Cardiac fibroblast (primary cell): ENCODE data around the gene DOCK8.
A peak's percentile ranks its signal among the peaks of the same experiment; 100 is the strongest.

Experiments
- DNase-seq, 2 donors: peaks; one replicate each; pipeline versions ENCODE4 v3.0.0 to v3.0.0-alpha.2; 2010; ENCODE audit warnings: low read depth in 2 of 2
- H3K4me3 ChIP-seq, 2 donors: replicated peaks in 1 of 2; 1 replicate in 1 of 2; 2 replicates in 1 of 2; pipeline ENCODE4 v1.5.1; 2011; ENCODE audit warnings: low read depth in 2 of 2, low read length in 2 of 2, mild to moderate bottlenecking in 2 of 2, moderate library complexity in 1 of 2
- TF ChIP-seq, protein P1 (sequence below): IDR thresholded peaks from one replicate; pipeline ENCODE4 v1.5.1; 2011; ENCODE audit warnings: low read depth, mild to moderate bottlenecking, low read length, inconsistent platforms

The DOCK8 gene

GRCh38 chr9:462606-463005 lies 247.9 kb downstream of the DOCK8 start:
- H3K4me3 ChIP-seq, result no peak overlapping the region
- peak in 1 of 2 donors; percentile 11 for DNase-seq
- TF ChIP-seq, protein P1, sequence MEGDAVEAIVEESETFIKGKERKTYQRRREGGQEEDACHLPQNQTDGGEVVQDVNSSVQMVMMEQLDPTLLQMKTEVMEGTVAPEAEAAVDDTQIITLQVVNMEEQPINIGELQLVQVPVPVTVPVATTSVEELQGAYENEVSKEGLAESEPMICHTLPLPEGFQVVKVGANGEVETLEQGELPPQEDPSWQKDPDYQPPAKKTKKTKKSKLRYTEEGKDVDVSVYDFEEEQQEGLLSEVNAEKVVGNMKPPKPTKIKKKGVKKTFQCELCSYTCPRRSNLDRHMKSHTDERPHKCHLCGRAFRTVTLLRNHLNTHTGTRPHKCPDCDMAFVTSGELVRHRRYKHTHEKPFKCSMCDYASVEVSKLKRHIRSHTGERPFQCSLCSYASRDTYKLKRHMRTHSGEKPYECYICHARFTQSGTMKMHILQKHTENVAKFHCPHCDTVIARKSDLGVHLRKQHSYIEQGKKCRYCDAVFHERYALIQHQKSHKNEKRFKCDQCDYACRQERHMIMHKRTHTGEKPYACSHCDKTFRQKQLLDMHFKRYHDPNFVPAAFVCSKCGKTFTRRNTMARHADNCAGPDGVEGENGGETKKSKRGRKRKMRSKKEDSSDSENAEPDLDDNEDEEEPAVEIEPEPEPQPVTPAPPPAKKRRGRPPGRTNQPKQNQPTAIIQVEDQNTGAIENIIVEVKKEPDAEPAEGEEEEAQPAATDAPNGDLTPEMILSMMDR, result no peak

DNA sequence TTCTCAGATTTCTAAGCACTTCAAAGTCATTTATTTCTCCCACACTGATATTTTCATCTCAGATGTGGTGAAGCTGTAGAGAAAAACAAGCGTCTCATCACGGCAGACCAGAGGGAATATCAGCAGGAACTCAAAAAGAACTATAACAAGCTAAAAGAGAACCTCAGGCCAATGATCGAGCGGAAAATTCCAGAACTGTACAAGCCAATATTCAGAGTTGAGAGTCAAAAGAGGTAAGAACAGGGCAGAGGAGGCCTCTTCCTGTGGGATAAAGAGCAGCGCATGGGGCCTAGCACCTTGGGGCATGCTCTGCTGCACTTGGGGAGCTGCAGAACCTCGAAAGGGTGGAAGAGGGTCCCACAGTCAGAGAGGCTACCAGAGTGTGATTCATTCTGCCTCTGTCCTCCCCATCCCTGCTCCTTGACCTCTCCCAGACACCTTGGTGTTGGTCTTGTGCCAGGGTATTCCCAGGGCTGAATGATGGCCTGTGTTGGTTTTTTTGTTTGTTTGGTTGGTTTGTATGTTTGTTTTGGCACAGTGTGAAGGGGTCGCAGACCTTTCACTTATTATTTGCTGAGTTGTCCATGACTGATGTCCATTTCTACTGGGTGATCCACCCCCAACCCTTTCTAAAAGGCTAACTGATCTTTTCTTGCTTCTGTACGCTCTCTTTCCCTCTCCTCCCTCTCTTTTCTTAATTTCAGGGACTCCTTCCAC lies 248.9 kb downstream of the DOCK8 start:
- H3K4me3 ChIP-seq, result no peak overlapping the region
- TF ChIP-seq, protein P1, result no peak

DNA sequence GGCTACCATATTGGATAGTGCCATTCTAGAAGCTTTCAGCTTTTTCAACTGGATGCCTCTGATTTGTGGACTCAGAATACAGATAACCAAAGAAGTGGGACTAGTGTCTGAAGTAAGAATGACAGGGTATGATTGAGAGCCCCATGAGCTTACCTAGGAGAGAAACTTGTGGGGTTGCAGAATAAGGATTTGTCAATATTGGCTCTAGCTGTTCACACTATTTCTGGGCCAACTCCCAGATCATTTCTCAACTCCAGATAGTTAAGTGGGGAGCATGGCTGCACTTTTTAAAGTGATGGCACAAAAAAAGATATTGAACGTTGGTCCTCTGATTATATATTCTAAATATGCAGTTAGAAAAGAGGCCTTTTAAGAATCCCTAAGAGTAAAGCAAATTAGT lies 252.1 kb downstream of the DOCK8 start:
- TF ChIP-seq, protein P1, result no peak
- DNase-seq, result no peak
- H3K4me3 ChIP-seq, result no peak overlapping the region

More for the DNA sequence above, 248.9 kb downstream of the DOCK8 start:
- DNase-seq, result no peak

DNA sequence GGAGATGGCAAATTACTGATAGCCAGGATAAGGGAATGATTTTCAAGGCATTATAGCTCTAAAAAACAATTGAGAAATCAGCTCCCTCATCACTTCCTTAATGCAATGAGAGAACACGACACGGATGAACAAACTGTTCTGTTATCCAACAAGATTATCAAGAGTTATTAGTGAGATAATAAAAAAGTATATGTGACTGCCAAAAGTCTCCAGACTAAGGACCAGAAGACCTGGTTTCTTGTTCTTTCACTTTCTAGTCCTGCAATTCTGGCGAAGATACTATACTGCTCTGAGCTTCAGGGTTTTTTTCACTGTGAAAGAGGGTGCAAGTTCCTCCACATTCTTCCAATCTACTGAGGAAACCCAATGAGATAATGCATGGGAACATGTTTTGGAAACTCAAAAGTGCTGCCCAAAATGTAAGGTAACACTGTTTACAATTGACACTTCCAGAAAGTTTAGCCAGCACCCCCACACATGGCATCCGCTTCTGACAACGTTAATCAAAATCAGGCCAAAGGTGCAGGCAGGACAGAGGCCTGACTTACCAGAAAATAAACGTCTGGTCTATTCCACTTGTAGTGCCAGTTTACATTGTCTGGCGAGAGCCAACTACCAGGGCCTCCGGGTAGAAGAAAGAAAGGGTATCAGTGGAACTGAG lies 254.2 kb downstream of the DOCK8 start:
- TF ChIP-seq, protein P1, result no peak
- DNase-seq, result peak in 1 of 2 donors; percentile 59
- H3K4me3 ChIP-seq, result no peak overlapping the region

DNA sequence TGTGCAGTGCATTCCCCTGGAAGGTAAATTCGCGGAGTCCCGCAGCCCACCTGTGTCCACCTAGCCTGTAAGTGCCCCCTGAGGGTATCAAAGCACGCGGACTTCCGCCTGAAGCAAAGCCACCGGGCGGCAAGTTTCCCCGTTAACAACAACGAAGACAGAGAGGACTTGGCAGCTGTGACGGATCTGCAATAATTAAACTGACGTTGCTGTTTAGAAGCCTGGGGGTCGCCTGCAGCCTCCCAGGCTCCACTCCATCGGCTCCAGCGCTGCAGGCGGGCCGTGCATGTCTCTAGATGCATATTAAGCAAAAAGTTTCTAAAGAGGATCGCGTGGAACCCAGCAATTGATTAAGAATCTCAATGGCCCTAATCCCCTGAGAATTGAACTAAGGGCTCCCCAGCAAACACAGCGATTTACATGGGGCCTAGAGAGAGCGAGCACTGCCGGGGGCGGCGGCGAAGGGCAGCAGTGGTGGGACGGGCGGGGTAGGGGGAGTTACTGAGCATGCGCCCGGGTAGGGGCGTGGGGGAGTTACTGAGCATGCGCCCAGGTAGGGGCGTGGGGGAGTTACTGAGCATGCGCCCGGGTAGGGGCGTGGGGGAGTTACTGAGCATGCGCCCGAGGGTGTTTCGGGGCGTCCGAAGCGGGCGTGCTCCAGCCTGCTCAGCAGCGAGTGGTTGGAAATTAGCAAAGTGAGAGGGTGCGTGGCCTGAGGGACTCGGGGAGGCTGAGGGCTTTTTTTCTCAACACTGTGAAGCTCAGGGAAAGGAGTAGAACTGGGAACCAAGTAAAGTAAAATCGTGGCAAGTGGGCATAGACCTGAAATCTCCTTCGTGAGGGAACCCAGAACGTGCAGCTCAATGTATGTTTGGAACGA lies 255.2 kb downstream of the DOCK8 start:
- H3K4me3 ChIP-seq, result peak overlapping the region; percentile 37 to 46
- DNase-seq, result peak; percentile 58 to 83
- TF ChIP-seq, protein P1, result no peak

GRCh38 chr9:470552-471194 lies 256.0 kb downstream of the DOCK8 start:
- peak overlapping the region; percentile 37 to 46 for H3K4me3 ChIP-seq
- TF ChIP-seq, protein P1, result no peak
- peak in 1 of 2 donors; percentile 34 for DNase-seq
